K562 (cell line): ENCODE data around the gene PIWIL1. TPM values are rescaled to one million over a fixed set of nuclear protein-coding genes. Genes with fewer than 3 reads are reported as not detected.

Experiments
- ATAC-seq: fragments of 200-7000 bp; cut with Tn5 transposase; 3 replicates; pipeline ENCODE4 v1.9.1; 2020; ENCODE audit warnings: moderate library complexity
- BruUV-seq: library from RNA; stranded (reverse); fragments of 400-500 nt; replicated peaks from 2 replicates; lab custom pipeline; 2021; lab: Mats Ljungman, UMichigan
- CTCF ChIA-PET: fragments of 300-600 bp; formaldehyde crosslinking; extraction: SDS; loops from one replicate; lab custom pipeline; 2021; ENCODE audit warnings: low intra/inter-chr PET ratio; lab: Yijun Ruan, JAX
- POLR2A ChIA-PET: fragments of 300-600, 350-650 bp; sonication (Branson Sonifier 250); formaldehyde crosslinking; extraction: SDS; loops from one replicate; lab custom pipeline; 2021; ENCODE audit warnings: antibody characterized with exemption, inconsistent platforms; lab: Yijun Ruan, JAX
- DNase-seq, 4 experiments: peaks; one replicate each; pipeline versions ENCODE4 v3.0.0 to v3.0.0-alpha.2; 2011 to 2018; ENCODE audit warnings: low spot score in 3 of 4, mixed read lengths in 3 of 4; ENCODE audit errors: extremely low read depth in 1 of 4
- FAIRE-seq: peaks from 2 replicates; lab custom pipeline; 2011; peaks lifted over from hg19 to GRCh38; lab: Jason Lieb, UNC
- H2AFZ ChIP-seq: 2 replicates; pipeline ENCODE4 v1.6.0; 2011; ENCODE audit warnings: low read depth, low read length, control low read depth, inconsistent platforms
- H3K27ac ChIP-seq: fragments of 200-600 bp; 3 replicates; pipeline ENCODE4 v1.8.0; 2011; ENCODE audit warnings: low read depth, mild to moderate bottlenecking, control low read depth, inconsistent platforms, low read length, moderate library complexity, mixed read lengths; ENCODE audit errors: extremely low read depth
- H3K27me3 ChIP-seq, 2 experiments: fragments of 300-600 bp in 1 of 2; 2 replicates in 1 of 2; 3 replicates in 1 of 2; pipeline versions ENCODE4 v1.6.0 to v1.8.0; 2011; ENCODE audit warnings: inconsistent platforms in 2 of 2, low read length in 2 of 2, mild to moderate bottlenecking in 1 of 2, mixed read lengths in 1 of 2, moderate library complexity in 1 of 2; ENCODE audit not compliant: control insufficient read depth in 2 of 2, insufficient read depth in 2 of 2
- H3K36me3 ChIP-seq: fragments of 300-600 bp; 3 replicates; pipeline ENCODE4 v1.8.0; 2011; ENCODE audit warnings: mild to moderate bottlenecking, low read length, inconsistent platforms; ENCODE audit not compliant: control insufficient read depth, insufficient read depth
- H3K4me1 ChIP-seq, 2 experiments: fragments of 200-600 bp in 1 of 2; replicated peaks in 1 of 2; 2 replicates in 1 of 2; 3 replicates in 1 of 2; pipeline versions ENCODE4 v1.5.1 to v1.8.0; 2011; ENCODE audit warnings: inconsistent platforms in 2 of 2, low read length in 2 of 2, mild to moderate bottlenecking in 1 of 2, mixed read lengths in 1 of 2, moderate library complexity in 1 of 2; ENCODE audit not compliant: control insufficient read depth in 2 of 2, insufficient read depth in 2 of 2
- H3K4me2 ChIP-seq: 2 replicates; pipeline ENCODE4 v1.6.1; 2011; ENCODE audit warnings: low read length, control low read depth, inconsistent platforms, mixed read lengths; ENCODE audit not compliant: insufficient read depth
- H3K4me3 ChIP-seq: fragments of 200-600 bp; sonication (generic), shearing (Covaris generic); 2 replicates; pipeline ENCODE4 v1.5.1; 2016; ENCODE audit warnings: control low read depth, inconsistent platforms
- H3K79me2 ChIP-seq: fragments of 200-600 bp; 3 replicates; pipeline ENCODE4 v1.8.0; 2011; ENCODE audit warnings: low read length, inconsistent platforms; ENCODE audit not compliant: control insufficient read depth, insufficient read depth
- H3K9ac ChIP-seq, 2 experiments: 2 replicates each; pipeline versions ENCODE4 v1.6.0 to v1.6.1; 2011; ENCODE audit warnings: low read depth in 2 of 2, low read length in 2 of 2, control low read depth in 1 of 2, inconsistent platforms in 1 of 2, mild to moderate bottlenecking in 1 of 2, mixed read lengths in 1 of 2; ENCODE audit not compliant: insufficient read depth in 1 of 2
- H3K9me1 ChIP-seq: one replicate; pipeline ENCODE4 v1.6.0; 2011; ENCODE audit warnings: inconsistent platforms, mild to moderate bottlenecking, low read length, moderate library complexity; ENCODE audit not compliant: control insufficient read depth, insufficient read depth
- H3K9me3 ChIP-seq: replicated peaks from 2 replicates; pipeline ENCODE4 v1.5.1; 2011; ENCODE audit warnings: low read depth, low read length, inconsistent platforms; ENCODE audit not compliant: control insufficient read depth, insufficient read depth
- H4K20me1 ChIP-seq: replicated peaks from 2 replicates; pipeline ENCODE4 v1.6.1; 2011; ENCODE audit warnings: low read length, inconsistent platforms, mixed read lengths; ENCODE audit not compliant: control insufficient read depth, insufficient read depth
- ADNP ChIP-seq: fragments of 200-800 bp; sonication (Bioruptor generic); IDR thresholded peaks from 2 replicates; pipeline ENCODE4 v1.6.1; 2016; ENCODE audit warnings: missing genetic modification characterization, missing compliant biosample characterization
- ATF4 ChIP-seq: fragments of 450-650 bp; formaldehyde crosslinking; IDR thresholded peaks from 2 replicates; pipeline ENCODE4 v1.4.0; 2022; ENCODE audit warnings: mild to moderate bottlenecking, moderate library complexity
- FOXK1 ChIP-seq: sonication (generic); formaldehyde crosslinking; IDR thresholded peaks from 2 replicates; pipeline ENCODE4 v1.8.0; 2022; ENCODE audit warnings: missing genetic modification reagents, mild to moderate bottlenecking, borderline replicate concordance
- KDM4B ChIP-seq, 2 experiments: fragments of 450-650 bp in 1 of 2; sonication (generic) in 1 of 2; IDR thresholded peaks; 2 replicates each; pipeline ENCODE4 v1.6.1; 2016 to 2017; ENCODE audit warnings: borderline replicate concordance in 2 of 2, antibody characterized with exemption in 1 of 2, low read depth in 1 of 2, mild to moderate bottlenecking in 1 of 2
- PHTF2 ChIP-seq: fragments of 250-450 bp; sonication (Bioruptor Pico); IDR thresholded peaks from 2 replicates; pipeline ENCODE4 v1.5.0; 2021; ENCODE audit warnings: mild to moderate bottlenecking
- POLR2AphosphoS2 ChIP-seq: IDR thresholded peaks from 2 replicates; pipeline ENCODE4 v1.6.1; 2012; ENCODE audit warnings: low read length, improper control_type of control experiment
- POLR2AphosphoS5 ChIP-seq: IDR thresholded peaks from 2 replicates; pipeline ENCODE4 v1.6.1; 2011; ENCODE audit warnings: mild to moderate bottlenecking, low read depth, low read length, moderate library complexity; ENCODE audit not compliant: control insufficient read depth, insufficient read depth
- TAF1 ChIP-seq: IDR thresholded peaks from 2 replicates; pipeline ENCODE4 v1.6.1; 2011; ENCODE audit warnings: mild to moderate bottlenecking, low read length, moderate library complexity; ENCODE audit not compliant: insufficient read depth, control insufficient read depth, severe bottlenecking; ENCODE audit errors: extremely low read depth
- TFAP4 ChIP-seq: sonication (generic); formaldehyde crosslinking; IDR thresholded peaks from 2 replicates; pipeline ENCODE4 v1.8.0; 2022; ENCODE audit warnings: missing genetic modification reagents, mild to moderate bottlenecking, moderate library complexity, borderline replicate concordance
- ZNF232 ChIP-seq: sonication (generic); formaldehyde crosslinking; IDR thresholded peaks from 2 replicates; pipeline ENCODE4 v1.8.0; 2022; ENCODE audit warnings: mild to moderate bottlenecking, missing genetic modification reagents
- ZNF77 ChIP-seq: fragments of 250-450 bp; sonication (Bioruptor Pico); IDR thresholded peaks from 2 replicates; pipeline ENCODE4 v1.5.0; 2020
- WGBS: fragments of 100-300 bp; shearing (Covaris generic); methylation state at CpG from one replicate; pipeline ENCODE4 v1.1.6; 2016; ENCODE audit warnings: low coverage, mixed read lengths; ENCODE audit not compliant: insufficient coverage; ENCODE audit errors: missing lambda C conversion rate; 5-methylcytosine and 5-hydroxymethylcytosine counted together
- in situ Hi-C: fragments of 300-500 bp; cut with MboI; formaldehyde crosslinking; loops from 4 replicates; pipeline ENCODE4 v1.15.0; 2018; ENCODE audit warnings: inconsistent platforms, mixed read lengths
- intact Hi-C: fragments of 100-400 bp; cut with micrococcal nuclease; formaldehyde crosslinking; loops from 2 replicates; pipeline ENCODE4 v1.14.2; 2022
- polyA plus RNA-seq, 8 experiments: library from polyadenylated mRNA; depleted of rRNA in 4 of 8; stranded (reverse) in 5 of 8; unstranded in 3 of 8; fragments of >200 nt; fragmentation: Nextera tagmentation in 2 of 8; fragmentation: Illumina TruSeq in 1 of 8; extraction: Ambion mirVana in 2 of 8; extraction: Trizol in 1 of 8; gene quantifications; 2 replicates each; pipeline versions ENCODE4 v1.2.1 to v1.2.3, GENCODE V29; 2011 to 2014; ENCODE audit warnings: inconsistent platforms in 1 of 8, missing spikeins in 1 of 8
- total RNA-seq, 7 experiments: library from RNA; depleted of rRNA in 6 of 7; stranded (reverse); fragments of >200 nt in 6 of 7; fragmentation: Illumina TruSeq in 2 of 7; extraction: Trizol in 2 of 7; gene quantifications; 2 replicates each; pipeline versions ENCODE4 v1.2.1 to v1.2.3, GENCODE V29; 2011 to 2021; ENCODE audit warnings: low replicate concordance in 1 of 7
- TF ChIP-seq, protein P1 (sequence below), 3 experiments: fragments of 200-800 bp in 1 of 3; fragments of 250-450 bp in 1 of 3; fragments of 450-650 bp in 1 of 3; sonication (Bioruptor Pico) in 1 of 3; sonication (Bioruptor generic) in 1 of 3; formaldehyde crosslinking in 1 of 3; IDR thresholded peaks; 2 replicates each; pipeline versions ENCODE4 v1.6.1 to v1.8.0; 2016 to 2022; ENCODE audit warnings: mild to moderate bottlenecking in 2 of 3, missing genetic modification characterization in 2 of 3, missing compliant biosample characterization in 1 of 3, moderate library complexity in 1 of 3

Gene PIWIL1
- total and polyA plus RNA-seq, 9 of the 15 experiments (the other 6 are each of a cell fraction or from before 2014, with no cell fraction given): not detected

- Histone ChIP-seq H3K4me3 (no peak overlapping the region), H3K4me2 (no peak overlapping the region), H3K36me3 (no peaks in the 10 kb centered on the region), H3K27me3 (peaks cover 7 to 42% of the 10 kb centered on the region in 2 experiments; a peak in 3 of 5 replicates), H3K9me3 (no peaks in the 10 kb centered on the region), H3K9ac (no peak overlapping the region), H3K4me1 (no peaks in the 10 kb centered on the region), H3K9me1 (no peaks in the 10 kb centered on the region), H2AFZ (no peak overlapping the region), H4K20me1 (no peaks in the 10 kb centered on the region), H3K79me2 (no peaks in the 10 kb centered on the region), H3K27ac (no peak overlapping the region)
- in situ Hi-C loops: no loop called here
- ChIA-PET CTCF (interaction anchor here (0.6 kb wide), 1 partner anchor 203 kb away, joined by 3 read pairs; no protein-coding TSS in a partner anchor), POLR2A (interaction anchor here (0.7 to 1.0 kb wide), 2 partner anchors 15 to 20 kb away, joined by 3 read pairs; no protein-coding TSS in a partner anchor)
- DNase-seq: no peak
- TF ChIP-seq, protein P1, sequence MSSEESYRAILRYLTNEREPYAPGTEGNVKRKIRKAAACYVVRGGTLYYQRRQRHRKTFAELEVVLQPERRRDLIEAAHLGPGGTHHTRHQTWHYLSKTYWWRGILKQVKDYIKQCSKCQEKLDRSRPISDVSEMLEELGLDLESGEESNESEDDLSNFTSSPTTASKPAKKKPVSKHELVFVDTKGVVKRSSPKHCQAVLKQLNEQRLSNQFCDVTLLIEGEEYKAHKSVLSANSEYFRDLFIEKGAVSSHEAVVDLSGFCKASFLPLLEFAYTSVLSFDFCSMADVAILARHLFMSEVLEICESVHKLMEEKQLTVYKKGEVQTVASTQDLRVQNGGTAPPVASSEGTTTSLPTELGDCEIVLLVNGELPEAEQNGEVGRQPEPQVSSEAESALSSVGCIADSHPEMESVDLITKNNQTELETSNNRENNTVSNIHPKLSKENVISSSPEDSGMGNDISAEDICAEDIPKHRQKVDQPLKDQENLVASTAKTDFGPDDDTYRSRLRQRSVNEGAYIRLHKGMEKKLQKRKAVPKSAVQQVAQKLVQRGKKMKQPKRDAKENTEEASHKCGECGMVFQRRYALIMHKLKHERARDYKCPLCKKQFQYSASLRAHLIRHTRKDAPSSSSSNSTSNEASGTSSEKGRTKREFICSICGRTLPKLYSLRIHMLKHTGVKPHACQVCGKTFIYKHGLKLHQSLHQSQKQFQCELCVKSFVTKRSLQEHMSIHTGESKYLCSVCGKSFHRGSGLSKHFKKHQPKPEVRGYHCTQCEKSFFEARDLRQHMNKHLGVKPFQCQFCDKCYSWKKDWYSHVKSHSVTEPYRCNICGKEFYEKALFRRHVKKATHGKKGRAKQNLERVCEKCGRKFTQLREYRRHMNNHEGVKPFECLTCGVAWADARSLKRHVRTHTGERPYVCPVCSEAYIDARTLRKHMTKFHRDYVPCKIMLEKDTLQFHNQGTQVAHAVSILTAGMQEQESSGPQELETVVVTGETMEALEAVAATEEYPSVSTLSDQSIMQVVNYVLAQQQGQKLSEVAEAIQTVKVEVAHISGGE (CRISPR knock-in tag; IDR thresholded peaks at IDR 0.05): no peak
- TF ChIP-seq TAF1 (no peak), ADNP (tag) (no peak), ZNF232 (CRISPR knock-in tag) (no peak), ATF4 (CRISPR knock-in tag) (no peak), POLR2AphosphoS2 (no peak), ZNF77 (no peak), PHTF2 (no peak), TFAP4 (CRISPR knock-in tag) (no peak), FOXK1 (CRISPR knock-in tag) (no peak), POLR2AphosphoS5 (no peak), KDM4B (IDR thresholded peaks at IDR 0.05; ENCODE audit: borderline replicate concordance in 2 of 2, low read depth in 1 of 2) (no peak)
- WGBS: 2% methylated on average over 13 of the region's 13 CpGs
- no TSS peak for BruUV-seq
- ATAC-seq: no peak
- no peak for FAIRE-seq
- intact Hi-C loops: no loop called here
Observed at GRCh38 chr12:130375296-130376287, 37.9 kb downstream of the PIWIL1 start.
